Suprapubic skin (tissue), 4 donors: Measurements from ENCODE around the gene METRNL.

Experiments used
- CTCF ChIP-seq, 2 donors: fragments of 200-600 bp in 1 of 2; fragments of 450-650 bp in 1 of 2; sonication (generic) in 1 of 2; IDR thresholded peaks; one replicate each; pipeline ENCODE4 v1.5.1; 2016 to 2019; ENCODE audit warnings: antibody characterized with exemption in 2 of 2, mild to moderate bottlenecking in 1 of 2, moderate library complexity in 1 of 2
- EP300 ChIP-seq: sonication (generic); formaldehyde crosslinking; IDR thresholded peaks from one replicate; pipeline ENCODE4 v1.6.1; 2017; ENCODE audit warnings: antibody characterized with exemption
- POLR2A ChIP-seq, 2 donors: fragments of 450-650 bp; IDR thresholded peaks; one replicate each; pipeline ENCODE4 v1.6.1; 2017; ENCODE audit warnings: antibody characterized with exemption in 2 of 2, mild to moderate bottlenecking in 2 of 2, moderate library complexity in 2 of 2
- POLR2AphosphoS5 ChIP-seq, 3 donors: sonication (generic); formaldehyde crosslinking; IDR thresholded peaks; one replicate each; pipeline ENCODE4 v1.6.1; 2017; ENCODE audit warnings: antibody characterized with exemption in 3 of 3

DNA sequence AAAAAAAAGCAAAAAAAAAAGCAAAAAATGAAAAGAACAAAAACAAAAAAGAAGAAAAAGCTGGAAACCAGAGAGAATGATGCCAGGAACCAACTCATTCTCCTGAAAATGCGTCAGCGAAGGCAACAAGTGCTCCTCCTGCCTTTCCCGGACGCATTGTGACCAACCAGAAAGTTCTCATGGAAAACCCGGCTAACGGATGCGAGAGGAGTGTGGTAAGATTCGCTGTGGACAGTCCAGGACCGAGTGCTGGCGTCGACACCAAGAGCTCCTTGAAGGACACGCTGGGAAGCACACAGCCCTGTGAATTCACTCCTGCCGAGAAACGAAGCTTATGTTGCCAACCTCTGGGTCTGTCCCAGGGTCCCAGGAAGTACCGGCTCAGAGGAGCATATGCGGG, 43.4 kb downstream of the METRNL start:
- TF ChIP-seq CTCF (IDR thresholded peaks at IDR 0.05) (no peak), POLR2AphosphoS5 (IDR thresholded peaks at IDR 0.05) (no peak), POLR2A (IDR thresholded peaks at IDR 0.05) (no peak), EP300 (no peak)
